GM18526 (cell line): Measurements from ENCODE around the gene VIPR2.

Source experiments
- POLR2A ChIP-seq: IDR thresholded peaks from 3 replicates; pipeline ENCODE4 v1.6.1; 2011; ENCODE audit not compliant: insufficient read length; ENCODE audit errors: extremely low read depth

VIPR2 gene

DNA sequence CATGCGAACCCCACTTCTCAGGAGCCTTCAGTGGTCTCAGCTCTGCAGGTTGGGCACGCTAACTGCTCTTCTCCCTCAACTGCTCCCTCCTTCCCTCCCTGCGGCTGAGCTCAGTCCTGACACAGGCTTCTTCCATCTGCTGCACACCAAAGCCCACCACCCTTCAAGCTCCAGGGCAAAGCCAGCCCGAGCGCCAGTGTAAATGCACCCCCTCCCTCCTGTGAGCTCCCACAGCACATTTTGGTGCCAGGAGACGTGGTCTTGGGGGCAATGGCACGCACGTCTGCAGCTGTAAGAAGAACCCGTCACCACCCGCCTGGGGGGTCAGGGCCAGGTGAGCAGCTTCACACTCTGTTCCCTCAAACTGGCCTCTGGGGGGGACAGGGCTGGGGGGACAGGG is 15.9 kb downstream of the VIPR2 start:
- TF ChIP-seq POLR2A: no peak

DNA sequence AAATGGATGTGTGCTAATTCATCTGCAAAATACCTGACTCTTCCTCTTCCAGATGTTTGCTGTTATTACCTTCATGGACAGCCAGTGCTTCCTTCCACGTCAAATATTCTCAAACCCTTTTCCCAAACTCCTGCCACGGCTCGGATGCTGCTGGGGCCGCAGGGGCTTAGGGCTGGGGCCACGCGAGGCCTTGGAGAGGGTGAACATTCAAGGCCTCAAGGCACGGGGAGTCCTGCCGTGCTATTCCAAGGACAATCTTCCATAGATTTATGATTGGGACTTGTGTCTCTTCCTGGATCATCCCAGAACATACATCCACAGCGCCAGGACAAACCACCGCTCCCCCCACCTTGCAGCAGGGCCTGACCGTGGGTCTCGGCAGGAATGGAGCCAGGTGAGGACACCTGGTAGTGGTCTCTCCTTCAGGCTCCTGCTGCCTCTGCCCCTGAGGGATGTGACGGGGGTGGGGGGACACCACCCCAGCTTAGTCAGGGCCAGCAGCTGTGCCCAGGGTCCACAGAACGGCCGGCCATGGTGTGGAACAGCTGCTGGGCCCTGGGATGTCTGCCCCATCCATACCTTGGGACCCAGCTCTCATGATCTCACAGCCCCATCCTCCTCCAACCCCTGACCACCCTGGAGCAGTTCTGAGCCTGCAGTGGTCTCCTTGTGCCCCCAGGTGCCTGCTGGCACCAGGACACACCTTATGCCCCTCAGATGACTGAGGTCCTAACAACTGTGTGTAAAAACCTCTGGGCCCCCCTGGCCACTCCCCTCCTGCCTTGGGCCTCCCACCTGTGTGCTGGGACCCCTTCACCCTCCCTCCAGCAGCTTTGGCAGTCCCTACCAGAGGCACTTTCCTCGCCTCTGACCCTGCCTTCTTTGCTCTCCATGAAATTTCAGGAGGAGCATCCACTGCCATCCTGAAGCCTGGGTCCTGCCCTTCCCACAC is 16.7 kb downstream of the VIPR2 start:
- no peak for TF ChIP-seq POLR2A

DNA sequence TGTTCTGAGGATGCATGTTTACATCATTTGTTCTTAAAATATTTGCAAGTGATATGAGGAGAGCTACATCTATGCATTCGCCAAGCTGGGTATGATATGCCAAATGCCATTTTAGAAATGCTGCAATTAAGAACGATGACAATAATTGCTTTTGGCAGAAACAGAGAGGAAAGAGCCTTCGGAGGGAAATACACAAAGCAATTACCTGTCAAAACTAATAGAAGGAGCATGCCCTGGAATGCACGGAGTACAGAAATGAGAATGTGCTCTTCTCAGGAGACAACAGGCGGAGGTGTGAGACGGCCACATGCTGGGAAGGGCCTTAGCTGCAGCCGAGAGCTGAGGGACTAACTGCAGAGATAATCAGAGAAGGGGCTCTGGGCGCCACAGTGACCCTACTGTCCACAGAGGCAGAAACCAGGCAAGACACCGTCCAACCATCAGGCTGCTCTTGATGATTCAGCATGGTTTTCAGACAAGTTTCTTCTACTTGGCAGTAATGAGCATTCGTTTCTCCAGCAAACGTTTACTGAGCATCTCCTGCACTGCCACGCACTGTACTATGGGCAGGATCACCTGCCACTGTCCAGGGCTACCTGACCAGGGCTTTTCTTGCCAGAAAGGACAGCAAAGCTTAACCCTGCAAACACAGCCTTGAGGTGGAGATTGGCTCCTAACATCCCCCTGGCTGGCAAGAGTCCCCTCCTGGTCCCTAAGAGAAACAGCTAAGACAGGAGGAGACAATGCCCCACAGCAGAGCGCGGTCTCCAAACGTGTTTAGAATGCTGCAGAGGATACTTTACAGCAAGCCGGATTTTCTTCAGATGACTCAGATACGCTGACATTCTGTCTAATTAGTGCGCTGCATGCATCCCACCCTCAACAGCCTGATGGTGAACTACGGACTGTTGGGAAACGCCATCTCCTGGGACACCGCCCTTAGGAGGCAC is 18.1 kb downstream of the VIPR2 start:
- no peak for TF ChIP-seq POLR2A

DNA sequence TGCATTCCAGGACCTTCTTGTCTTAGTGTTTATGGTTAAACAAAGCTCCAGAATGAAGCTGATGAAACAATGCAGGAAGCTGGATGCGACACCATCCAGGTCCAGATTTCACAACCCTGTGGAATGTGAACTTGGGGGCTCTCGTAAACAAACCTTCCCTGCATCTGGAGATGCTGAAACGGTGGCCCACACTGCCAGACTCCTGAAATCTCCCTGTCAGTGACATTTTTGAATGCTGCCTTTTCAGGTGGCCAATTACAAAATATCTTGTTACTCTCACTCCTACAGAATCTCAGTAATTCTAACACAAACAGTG is 18.8 kb downstream of the VIPR2 start:
- TF ChIP-seq POLR2A: no peak

DNA sequence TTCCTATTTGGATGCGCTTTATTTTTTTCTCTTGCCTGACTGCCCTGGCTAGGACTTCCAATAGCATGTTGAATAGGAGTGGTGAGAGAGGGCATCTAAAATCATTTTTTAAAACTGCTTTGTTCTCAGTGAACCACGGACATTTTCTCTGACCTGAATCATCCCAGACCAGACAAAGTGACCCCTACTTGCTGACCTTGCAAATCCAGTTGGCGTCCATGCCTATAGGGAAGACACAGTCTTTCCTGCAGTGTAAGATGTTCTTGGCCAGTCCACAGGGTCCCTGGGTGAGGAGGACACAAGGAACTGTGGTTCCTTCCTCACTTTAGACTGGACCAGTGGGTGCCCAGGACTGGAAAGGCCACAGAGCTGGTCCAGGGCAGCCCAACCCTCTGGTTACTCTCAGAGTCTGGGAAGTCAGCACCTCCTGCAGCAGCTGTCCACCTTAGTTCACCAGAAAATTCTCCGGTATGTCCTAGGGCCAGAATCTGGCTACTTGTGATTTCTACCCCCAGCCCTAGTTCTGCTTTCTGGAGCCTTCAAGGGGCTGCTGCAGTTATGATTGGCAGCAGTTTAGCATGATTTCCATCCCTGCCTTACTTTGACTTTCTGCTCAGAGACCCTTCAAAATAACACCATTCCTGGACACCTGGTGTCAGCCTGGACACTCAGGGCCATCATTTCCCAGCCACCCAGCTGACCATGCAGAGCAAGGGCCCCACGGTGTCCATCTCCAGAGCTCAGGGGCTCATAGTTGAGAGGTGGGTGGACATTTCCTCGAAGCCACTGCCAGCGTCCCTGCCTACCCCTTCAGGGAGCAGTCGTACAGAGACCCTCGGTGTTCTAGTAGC is 19.3 kb downstream of the VIPR2 start:
- no peak for TF ChIP-seq POLR2A

DNA sequence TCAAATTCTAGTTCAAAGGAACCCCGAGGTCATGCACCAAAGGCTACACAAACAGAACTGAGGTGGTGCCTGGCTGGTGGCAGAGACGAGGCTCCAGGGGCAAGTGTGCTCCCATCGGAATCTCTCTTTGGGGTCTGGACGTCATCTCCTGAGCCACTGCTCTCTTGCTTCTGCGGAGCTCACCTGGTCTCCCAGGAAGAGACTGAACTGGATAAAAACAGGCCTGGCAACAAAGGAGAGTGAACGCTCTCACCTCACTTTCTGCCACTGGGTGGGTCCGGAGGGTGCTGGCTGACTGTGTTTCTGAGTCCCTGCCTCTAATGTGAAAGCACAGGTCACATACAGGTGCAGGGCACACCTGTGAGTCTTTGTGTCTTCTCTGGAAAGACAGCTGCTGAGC is 22.4 kb downstream of the VIPR2 start:
- TF ChIP-seq POLR2A: no peak

DNA sequence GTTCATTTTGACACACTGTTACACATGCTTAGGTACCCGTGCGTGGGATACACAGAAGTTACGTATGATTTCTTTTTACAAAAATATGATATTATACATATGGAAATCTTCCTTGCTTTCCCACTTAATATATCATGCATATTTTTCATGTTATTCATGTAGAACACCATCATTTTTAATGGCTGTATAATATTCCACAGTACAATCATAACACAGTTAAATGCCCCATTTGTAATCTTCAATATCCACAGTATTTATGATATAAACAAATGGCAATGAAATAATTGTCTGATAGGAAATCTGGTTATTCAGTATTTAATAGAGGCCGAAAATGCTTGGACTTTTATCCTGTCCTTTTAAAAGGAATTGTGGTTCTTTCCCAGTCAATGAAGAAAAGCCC is 23.2 kb downstream of the VIPR2 start:
- TF ChIP-seq POLR2A: no peak

DNA sequence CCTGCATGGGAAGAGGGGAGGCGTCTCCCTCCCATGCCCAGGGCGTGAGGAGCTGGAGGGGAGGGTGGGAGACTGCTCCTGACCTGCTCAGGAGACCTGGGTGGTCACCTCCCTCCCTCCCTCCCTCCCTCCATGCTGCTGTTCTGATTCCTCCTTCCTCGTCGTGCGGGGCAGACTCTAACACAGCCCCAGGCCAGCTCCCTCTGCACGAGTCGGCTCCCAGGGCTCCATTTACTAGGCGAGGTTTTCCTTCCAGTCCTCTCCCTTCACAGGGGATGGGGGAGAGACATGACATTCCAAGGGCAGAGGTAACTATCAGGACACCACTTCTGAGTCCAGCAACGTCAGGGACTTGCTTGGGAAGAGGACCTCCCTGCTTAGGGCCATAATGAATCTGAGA is 23.6 kb downstream of the VIPR2 start:
- no peak for TF ChIP-seq POLR2A

DNA sequence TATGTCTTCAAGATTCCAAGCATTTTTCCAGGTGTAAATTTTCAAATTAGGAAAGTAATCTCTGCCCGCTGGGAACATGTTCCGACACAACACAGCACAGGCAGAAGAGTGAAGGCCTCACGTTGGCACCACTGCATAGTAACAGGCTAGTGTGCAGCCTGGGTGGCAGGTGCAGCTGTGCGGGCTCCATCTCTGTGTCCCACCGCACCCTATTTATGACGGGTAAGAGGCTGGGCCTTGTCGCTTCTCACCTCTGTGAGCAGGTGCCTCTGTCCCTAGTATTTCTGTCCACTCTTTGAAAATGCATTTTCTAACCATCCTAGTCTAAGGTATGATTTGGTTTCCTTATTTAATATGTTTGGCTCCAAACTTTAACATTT is 24.1 kb downstream of the VIPR2 start:
- no peak for TF ChIP-seq POLR2A

DNA sequence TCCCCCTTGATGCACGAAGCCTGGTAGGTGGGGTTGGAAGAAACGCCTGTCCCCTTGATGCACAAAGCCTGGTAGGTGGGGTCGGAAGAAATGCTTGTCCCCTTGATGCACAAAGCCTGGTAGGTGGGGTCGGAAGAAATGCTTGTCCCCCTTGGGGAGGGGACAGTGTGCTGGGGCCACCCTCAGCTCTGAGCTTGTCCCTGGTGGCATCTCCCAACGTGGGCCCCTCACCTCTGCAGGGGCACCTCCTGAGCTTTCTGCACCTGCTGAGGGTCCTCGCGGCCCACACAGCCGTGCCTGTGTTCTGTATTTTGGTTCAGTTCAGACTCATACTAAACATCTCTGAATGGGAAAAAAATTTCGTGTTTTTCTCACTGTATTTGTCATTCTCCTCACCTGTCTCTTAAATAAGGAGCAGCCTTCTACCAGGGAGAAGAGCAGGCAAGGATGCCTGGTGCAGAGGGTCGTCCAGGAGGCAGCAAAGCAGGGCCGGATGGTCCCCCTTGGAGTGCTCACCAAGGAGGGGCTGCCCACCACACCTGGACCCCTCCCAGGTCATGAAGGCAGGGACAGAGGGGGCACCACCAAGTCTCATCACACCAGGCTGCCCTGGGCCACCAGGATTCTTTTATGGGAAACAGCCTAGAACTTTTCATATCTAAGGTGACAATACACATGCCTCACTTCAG is 24.7 kb downstream of the VIPR2 start:
- no peak for TF ChIP-seq POLR2A

DNA sequence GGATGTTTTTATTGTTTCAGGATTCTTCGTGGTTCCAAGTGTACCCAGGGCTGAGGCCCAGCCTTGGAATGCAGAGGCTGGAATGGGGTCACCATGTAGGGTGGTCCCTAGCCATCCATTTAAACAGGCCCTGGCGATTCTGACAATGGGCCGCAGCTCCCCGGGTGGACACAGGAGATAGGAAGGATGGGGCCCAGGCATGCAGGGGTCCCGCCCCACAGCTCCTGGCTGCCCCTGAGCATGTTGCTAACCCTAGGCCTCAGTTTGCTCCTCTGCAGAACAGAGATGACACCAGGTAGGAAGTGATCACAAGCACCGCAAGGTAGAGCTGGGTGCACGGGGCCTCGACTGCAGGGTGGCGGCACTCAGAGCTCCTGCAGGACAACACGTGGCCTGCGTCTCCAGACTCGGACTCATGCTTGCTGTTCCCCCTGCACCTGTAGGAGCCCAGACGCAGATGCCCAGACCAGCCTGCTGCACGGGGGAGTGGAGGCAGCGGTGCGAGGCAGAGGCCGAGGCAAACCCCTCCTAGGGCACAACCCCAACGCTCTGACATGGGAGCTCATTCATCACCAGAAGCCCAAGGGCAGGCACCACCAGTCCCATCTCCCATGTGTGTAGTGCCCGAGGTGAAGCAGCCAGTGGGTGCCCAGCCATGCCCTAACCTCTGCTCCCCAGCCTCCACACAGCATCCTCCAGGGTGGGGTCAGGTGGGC is 25.5 kb downstream of the VIPR2 start:
- no peak for TF ChIP-seq POLR2A

DNA sequence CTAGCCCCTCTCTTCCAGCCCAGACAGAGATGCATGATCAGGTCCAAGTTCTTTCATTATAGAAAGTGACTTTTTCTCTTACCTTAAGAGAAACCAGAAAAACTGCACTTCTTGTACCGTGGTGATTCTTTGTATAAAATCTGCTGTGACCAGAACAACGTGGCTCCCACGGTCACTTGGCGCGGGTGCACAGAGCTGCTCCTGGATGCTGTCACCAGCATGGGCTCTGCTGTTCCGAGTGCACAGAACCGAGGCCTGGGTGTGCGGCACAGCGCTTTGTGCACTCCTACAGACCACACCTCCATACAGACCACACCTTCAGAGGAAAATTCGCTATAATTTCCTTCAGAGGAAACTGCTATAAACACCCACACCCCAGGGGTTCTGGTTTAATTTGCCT is 26.0 kb downstream of the VIPR2 start:
- TF ChIP-seq POLR2A: no peak

DNA sequence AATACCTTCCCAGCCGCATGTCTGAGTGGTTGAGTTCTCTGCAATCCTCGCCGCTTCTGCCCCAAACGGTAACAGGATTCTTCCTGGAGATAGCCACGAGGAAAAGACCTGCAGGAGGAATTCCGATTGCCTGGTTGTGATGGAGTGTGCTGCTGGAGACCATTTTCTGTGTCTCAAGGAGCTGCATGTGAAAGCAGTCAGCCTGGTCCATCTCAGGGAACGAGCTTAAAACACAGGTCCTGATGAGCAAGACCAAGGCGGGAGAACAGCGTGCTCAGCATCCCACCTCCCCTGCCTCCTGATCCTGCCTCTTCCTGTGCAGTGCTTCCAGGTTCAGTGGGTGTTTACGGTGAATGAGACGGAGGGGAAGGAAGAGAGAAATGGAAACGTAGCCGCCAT is 26.5 kb downstream of the VIPR2 start:
- TF ChIP-seq POLR2A: no peak
